GM12891 (cell line): ENCODE data around the gene MFAP2.

Experiments
- DNase-seq: peaks from one replicate; pipeline ENCODE4 v3.0.0; 2011; ENCODE audit warnings: low spot score; ENCODE audit not compliant: insufficient read length
- FAIRE-seq: peaks from 2 replicates; lab custom pipeline; 2011; peaks lifted over from hg19 to GRCh38; lab: Jason Lieb, UNC
- PAX5 ChIP-seq: IDR thresholded peaks from 2 replicates; pipeline ENCODE4 v1.6.1; 2011; ENCODE audit warnings: low read length, moderate library complexity, mild to moderate bottlenecking; ENCODE audit not compliant: insufficient read depth, severe bottlenecking
- POLR2A ChIP-seq: IDR thresholded peaks from 2 replicates; pipeline ENCODE4 v1.6.1; 2011; ENCODE audit warnings: low read depth, low read length, control low read depth
- POLR2AphosphoS5 ChIP-seq: IDR thresholded peaks from 2 replicates; pipeline ENCODE4 v1.6.1; 2011; ENCODE audit warnings: low read depth, low read length, control low read depth
- POU2F2 ChIP-seq: IDR thresholded peaks from 2 replicates; pipeline ENCODE4 v1.6.1; 2011; ENCODE audit warnings: low read depth, mild to moderate bottlenecking, control low read depth, low read length, moderate library complexity
- SPI1 ChIP-seq: IDR thresholded peaks from 2 replicates; pipeline ENCODE4 v1.6.1; 2011; ENCODE audit warnings: low read depth, low read length, control low read depth
- TAF1 ChIP-seq: IDR thresholded peaks from 2 replicates; pipeline ENCODE4 v1.6.1; 2011; ENCODE audit warnings: low read depth, low read length, control low read depth

MFAP2 gene

GRCh38 chr1:16927711-16928485 is 52.5 kb downstream of the MFAP2 start:
- no peak for DNase-seq
- no peak for FAIRE-seq
- TF ChIP-seq POLR2AphosphoS5 (no peak), POLR2A (no peak), POU2F2 (no peak), SPI1 (no peak), PAX5 (no peak), TAF1 (no peak)

DNA sequence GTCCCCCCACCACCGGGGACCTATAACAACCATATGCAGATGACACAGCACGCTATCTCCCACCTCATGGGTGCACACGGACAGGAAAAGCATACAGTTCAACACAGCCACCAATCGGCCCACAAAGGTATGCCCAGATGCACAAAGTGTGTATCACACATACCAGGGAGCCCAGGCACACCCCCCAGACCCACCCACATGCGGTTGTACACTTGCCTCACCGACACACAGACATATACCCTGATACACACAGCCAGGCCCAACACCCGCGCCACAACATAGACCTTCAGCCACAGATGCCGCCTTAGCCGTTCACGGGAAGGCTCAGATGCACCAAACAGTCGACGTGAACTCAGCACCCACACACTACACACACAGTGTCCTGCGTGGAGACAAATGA is 53.2 kb downstream of the MFAP2 start:
- DNase-seq (no peak), FAIRE-seq (no peak)
- no peak for TF ChIP-seq POU2F2

- FAIRE-seq (no peak), DNase-seq (no peak)
- TF ChIP-seq TAF1 (no peak), POLR2AphosphoS5 (no peak), PAX5 (no peak), SPI1 (no peak), POLR2A (no peak)
Measured at GRCh38 chr1:16926491-16927073, 53.8 kb downstream of the MFAP2 start.

DNA sequence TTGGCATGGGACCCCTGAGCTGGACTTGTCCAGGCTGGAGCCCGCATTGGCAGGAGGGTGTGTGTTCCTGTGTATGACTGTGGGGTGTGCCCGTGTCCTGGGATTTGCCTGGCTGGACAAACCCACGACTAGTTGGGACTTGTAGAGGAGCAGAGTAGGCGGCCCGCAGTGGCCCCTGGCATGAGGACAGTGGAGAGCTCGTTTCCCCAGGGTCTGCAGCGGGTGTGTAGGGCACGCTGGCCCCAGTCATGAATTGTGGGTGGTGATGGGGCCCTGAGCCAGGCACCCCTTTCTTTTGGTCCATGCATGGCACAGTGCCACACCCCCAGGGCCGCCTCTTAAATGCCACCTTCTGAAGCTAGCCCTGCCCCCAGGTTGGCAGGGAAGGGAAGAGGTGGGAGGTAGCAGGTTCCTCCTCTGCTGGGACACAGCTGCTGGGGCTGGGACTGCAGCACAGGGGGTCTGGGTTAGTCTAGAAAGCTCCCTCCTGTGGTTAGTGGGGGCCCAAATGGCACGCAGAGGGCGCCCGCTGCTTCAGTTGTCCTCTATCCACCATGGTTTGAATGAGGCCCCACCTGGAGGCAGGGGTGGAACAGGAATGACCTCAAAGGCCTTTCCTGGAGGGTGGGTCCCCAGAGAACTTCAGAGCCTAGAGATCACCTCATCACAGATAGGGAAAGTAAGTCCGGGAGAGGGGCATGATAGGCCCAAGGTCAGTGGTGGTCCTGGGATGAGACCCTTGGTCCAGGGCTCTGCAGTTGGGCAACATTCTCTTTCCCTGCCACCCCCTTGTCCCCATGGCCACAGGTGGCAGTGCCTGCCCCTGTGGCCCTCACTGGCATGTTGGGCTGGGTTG is 54.6 kb downstream of the MFAP2 start:
- FAIRE-seq: no peak

DNA sequence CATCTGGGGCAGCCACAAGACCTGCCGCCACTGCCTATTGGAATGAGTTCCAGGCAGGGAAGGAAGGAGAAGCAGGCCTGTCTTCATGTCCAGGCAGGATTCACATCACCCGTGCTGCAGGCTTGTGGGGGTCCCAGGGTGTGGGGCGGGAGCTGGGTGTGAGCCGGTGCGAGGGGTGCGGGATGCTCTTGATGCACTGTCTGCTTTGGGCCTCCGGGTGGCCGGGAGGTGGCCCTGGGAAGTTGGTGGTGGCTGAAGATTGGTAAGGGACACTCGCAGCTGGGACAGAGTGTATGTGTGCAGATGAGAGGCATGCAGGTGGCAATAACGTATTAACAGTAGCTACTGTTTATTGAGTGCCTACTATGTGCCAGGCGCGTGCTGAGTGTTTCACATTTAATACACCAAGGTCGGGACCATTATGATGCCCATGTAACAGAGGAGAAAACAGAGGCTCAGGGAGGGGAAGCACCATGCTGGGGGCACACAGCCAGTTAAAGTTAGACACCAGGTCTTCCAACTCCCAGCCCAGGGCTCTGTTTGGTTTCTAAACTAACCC is 55.4 kb downstream of the MFAP2 start:
- DNase-seq (no peak), FAIRE-seq (no peak)
- TF ChIP-seq POU2F2: no peak
- no peak for TF ChIP-seq POLR2AphosphoS5
- TF ChIP-seq TAF1: no peak
- TF ChIP-seq SPI1: no peak
- no peak for TF ChIP-seq PAX5
- TF ChIP-seq POLR2A: no peak

More for the DNA sequence above, 54.6 kb downstream of the MFAP2 start:
- TF ChIP-seq POLR2AphosphoS5 (no peak), POLR2A (no peak), PAX5 (no peak), SPI1 (no peak), TAF1 (no peak)
- no peak for DNase-seq
